K562 (cell line): Measurements from ENCODE around the gene SUDS3. TPM values are rescaled to one million over a fixed set of nuclear protein-coding genes. Genes with fewer than 3 reads are reported as not detected.

Source experiments
- E2F6 ChIP-seq, 2 experiments: IDR thresholded peaks; 2 replicates each; pipeline ENCODE4 v1.6.1; 2011; ENCODE audit warnings: borderline replicate concordance in 1 of 2, control low read depth in 1 of 2, low read depth in 1 of 2, low read length in 1 of 2, mild to moderate bottlenecking in 1 of 2, mixed read lengths in 1 of 2, moderate library complexity in 1 of 2; ENCODE audit not compliant: insufficient read depth in 1 of 2, insufficient read length in 1 of 2, poor library complexity in 1 of 2, severe bottlenecking in 1 of 2; ENCODE audit errors: extremely low read depth in 1 of 2
- JUND ChIP-seq, 2 experiments: IDR thresholded peaks; 2 replicates in 1 of 2; 3 replicates in 1 of 2; pipeline ENCODE4 v1.6.1; 2011; ENCODE audit warnings: borderline replicate concordance in 2 of 2, low read depth in 2 of 2, low read length in 2 of 2, improper control_type of control experiment in 1 of 2, missing biosample characterization in 1 of 2, missing genetic modification characterization in 1 of 2, missing genetic modification reagents in 1 of 2
- KLF10 ChIP-seq: fragments of 250-450 bp; sonication (Bioruptor Pico); IDR thresholded peaks from 2 replicates; pipeline ENCODE4 v1.6.1; 2021; ENCODE audit warnings: matching md5 sums
- MAFG ChIP-seq: fragments of 450-650 bp; conservative IDR thresholded peaks from 2 replicates; pipeline ENCODE4 v1.6.1; 2016; ENCODE audit warnings: missing genetic modification characterization, missing compliant biosample characterization
- PRPF4 ChIP-seq: fragments of 200-400 bp; formaldehyde crosslinking; IDR thresholded peaks from one replicate; pipeline ENCODE4 v1.6.1; 2017; ENCODE audit warnings: low read length, low read depth, mild to moderate bottlenecking; ENCODE audit not compliant: insufficient read depth, poor library complexity, severe bottlenecking
- RB1 ChIP-seq: fragments of 450-650 bp; IDR thresholded peaks from 2 replicates; pipeline ENCODE4 v1.6.1; 2017; ENCODE audit warnings: low read depth, mild to moderate bottlenecking
- REST ChIP-seq, 2 experiments: fragments of 450-650 bp; formaldehyde crosslinking in 1 of 2; IDR thresholded peaks; 2 replicates each; pipeline versions ENCODE4 v1.4.0 to v1.6.1; 2014 to 2020; ENCODE audit warnings: mild to moderate bottlenecking in 2 of 2, borderline replicate concordance in 1 of 2, low read depth in 1 of 2
- SMARCA5 ChIP-seq: fragments of 450-650 bp; IDR thresholded peaks from 2 replicates; pipeline ENCODE4 v1.6.1; 2016
- ZBTB17 ChIP-seq: fragments of 450-650 bp; formaldehyde crosslinking; IDR thresholded peaks from 2 replicates; pipeline ENCODE4 v1.4.0; 2020; ENCODE audit warnings: mild to moderate bottlenecking
- ZNF146 ChIP-seq: IDR thresholded peaks from one replicate; pipeline ENCODE4 v1.6.1; 2018; ENCODE audit warnings: missing compliant biosample characterization; ENCODE audit not compliant: unreplicated experiment
- ZNF197 ChIP-seq: fragments of 200-800 bp; sonication (Bioruptor generic); IDR thresholded peaks from 2 replicates; pipeline ENCODE4 v1.6.1; 2016; ENCODE audit warnings: low read depth, missing genetic modification characterization, missing compliant biosample characterization
- ZNF584 ChIP-seq: fragments of 200-800 bp; sonication (Bioruptor generic); IDR thresholded peaks from 2 replicates; pipeline ENCODE4 v1.6.1; 2016; ENCODE audit warnings: low read depth, mild to moderate bottlenecking, missing genetic modification characterization, missing compliant biosample characterization
- polyA plus RNA-seq, 8 experiments: library from polyadenylated mRNA; depleted of rRNA in 4 of 8; stranded (reverse) in 5 of 8; unstranded in 3 of 8; fragments of >200 nt; fragmentation: Nextera tagmentation in 2 of 8; fragmentation: Illumina TruSeq in 1 of 8; extraction: Ambion mirVana in 2 of 8; extraction: Trizol in 1 of 8; gene quantifications; 2 replicates each; pipeline versions ENCODE4 v1.2.1 to v1.2.3, GENCODE V29; 2011 to 2014; ENCODE audit warnings: inconsistent platforms in 1 of 8, missing spikeins in 1 of 8
- total RNA-seq, 7 experiments: library from RNA; depleted of rRNA in 6 of 7; stranded (reverse); fragments of >200 nt in 6 of 7; fragmentation: Illumina TruSeq in 2 of 7; extraction: Trizol in 2 of 7; gene quantifications; 2 replicates each; pipeline versions ENCODE4 v1.2.1 to v1.2.3, GENCODE V29; 2011 to 2021; ENCODE audit warnings: low replicate concordance in 1 of 7
- TF ChIP-seq, protein P1 (sequence below): sonication (generic); formaldehyde crosslinking; IDR thresholded peaks from 2 replicates; pipeline ENCODE4 v1.8.1; 2023; ENCODE audit warnings: mild to moderate bottlenecking, missing genetic modification reagents

The SUDS3 gene
- total and polyA plus RNA-seq, 9 of the 15 experiments (the other 6 are each of a cell fraction or from before 2014, with no cell fraction given) = 6.6 to 30.5 (median 23.3) TPM

- TF ChIP-seq ZBTB17 (CRISPR knock-in tag) = 0 out of 2 replicates have a peak, but pooled peaks have one; percentile 33
- no peak for TF ChIP-seq ZNF146 (CRISPR knock-in tag)
- peak; percentile 68; the same call in 1 of the 2 replicates for TF ChIP-seq SMARCA5
- TF ChIP-seq KLF10 (CRISPR knock-in tag) = no peak
- TF ChIP-seq PRPF4 = no peak
- TF ChIP-seq REST (IDR thresholded peaks at IDR 0.05; ENCODE audit: borderline replicate concordance) = peak; percentile 19; the same call in 1 of the 2 replicates
- no peak for TF ChIP-seq REST (CRISPR knock-in tag; IDR thresholded peaks at IDR 0.05; ENCODE audit: low read depth)
- TF ChIP-seq JUND (IDR thresholded peaks at IDR 0.05; ENCODE audit: borderline replicate concordance, low read depth, low read length) = peak; percentile 61
- TF ChIP-seq JUND (tag; IDR thresholded peaks at IDR 0.05; ENCODE audit: borderline replicate concordance, low read depth, low read length) = peak; percentile 64; the same call in 1 of the 3 replicates
- TF ChIP-seq MAFG (tag) = no peak; the same call in 1 of the 2 replicates
- no peak for TF ChIP-seq E2F6 (IDR thresholded peaks at IDR 0.05; ENCODE audit: borderline replicate concordance in 1 of 2, extremely low read depth in 1 of 2, insufficient read depth in 1 of 2, insufficient read length in 1 of 2, low read depth in 1 of 2, low read length in 1 of 2, poor library complexity in 1 of 2, severe bottlenecking in 1 of 2)
- peak; percentile 70; the same call in 1 of the 2 replicates for TF ChIP-seq ZNF197 (CRISPR knock-in tag)
- TF ChIP-seq, protein P1, sequence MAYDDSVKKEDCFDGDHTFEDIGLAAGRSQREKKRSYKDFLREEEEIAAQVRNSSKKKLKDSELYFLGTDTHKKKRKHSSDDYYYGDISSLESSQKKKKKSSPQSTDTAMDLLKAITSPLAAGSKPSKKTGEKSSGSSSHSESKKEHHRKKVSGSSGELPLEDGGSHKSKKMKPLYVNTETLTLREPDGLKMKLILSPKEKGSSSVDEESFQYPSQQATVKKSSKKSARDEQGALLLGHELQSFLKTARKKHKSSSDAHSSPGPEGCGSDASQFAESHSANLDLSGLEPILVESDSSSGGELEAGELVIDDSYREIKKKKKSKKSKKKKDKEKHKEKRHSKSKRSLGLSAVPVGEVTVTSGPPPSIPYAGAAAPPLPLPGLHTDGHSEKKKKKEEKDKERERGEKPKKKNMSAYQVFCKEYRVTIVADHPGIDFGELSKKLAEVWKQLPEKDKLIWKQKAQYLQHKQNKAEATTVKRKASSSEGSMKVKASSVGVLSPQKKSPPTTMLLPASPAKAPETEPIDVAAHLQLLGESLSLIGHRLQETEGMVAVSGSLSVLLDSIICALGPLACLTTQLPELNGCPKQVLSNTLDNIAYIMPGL = no peak
- TF ChIP-seq ZNF584 (CRISPR knock-in tag) = 0 out of 2 replicates have a peak, but pooled peaks have one; percentile 33
- TF ChIP-seq RB1 = no peak
These were observed 45.8 kb upstream of the SUDS3 start (continued) for GRCh38 chr12:118330421-118331018.
